CD4-positive, alpha-beta T cell treated with Interleukin-1 beta for 1 hour (primary cell): Measurements from ENCODE around the gene MRPL32.

Experiments used
- DNase-seq, 2 donors: peaks; one replicate each; pipeline ENCODE4 v3.0.0-alpha.2; 2020 to 2022

The MRPL32 gene

DNA sequence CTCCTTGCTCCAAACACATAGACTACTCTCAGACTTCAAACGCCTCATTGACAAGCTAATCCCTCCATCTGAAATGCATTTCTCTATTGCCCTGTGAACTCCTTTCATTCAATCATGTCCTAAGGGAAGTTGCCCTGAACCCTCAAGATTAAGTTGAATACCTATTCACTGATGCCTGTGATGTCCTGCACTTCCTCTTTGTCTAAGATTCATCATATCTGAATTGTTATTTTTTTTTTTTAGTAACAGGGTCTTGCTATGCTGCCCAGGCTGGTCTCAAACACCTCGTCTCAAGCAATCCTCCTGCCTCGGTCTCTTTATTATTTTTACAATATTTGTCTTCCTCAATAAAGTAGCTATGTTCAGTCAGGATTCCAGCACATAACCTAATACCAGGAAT, 3.4 kb upstream of the MRPL32 start:
- DNase-seq = no peak

DNA sequence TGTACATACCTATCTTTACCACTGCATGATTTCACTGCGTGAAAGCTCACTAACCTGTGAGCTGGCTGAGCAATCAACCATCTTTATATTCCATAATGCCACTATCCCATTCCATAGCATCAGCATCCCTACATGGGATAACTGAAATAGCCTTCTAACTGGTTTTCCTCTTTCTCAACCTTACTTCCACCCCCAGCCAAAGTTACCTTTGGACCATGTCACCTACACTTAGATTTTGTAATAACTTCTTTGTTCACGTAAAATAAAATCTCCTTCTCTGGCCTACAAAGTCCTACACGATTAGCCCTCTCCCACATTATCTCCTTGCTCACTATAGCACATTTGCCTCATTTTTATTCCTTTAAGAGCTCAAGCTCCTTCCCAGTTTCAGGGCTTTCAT, 2.7 kb upstream of the MRPL32 start:
- DNase-seq = no peak

DNA sequence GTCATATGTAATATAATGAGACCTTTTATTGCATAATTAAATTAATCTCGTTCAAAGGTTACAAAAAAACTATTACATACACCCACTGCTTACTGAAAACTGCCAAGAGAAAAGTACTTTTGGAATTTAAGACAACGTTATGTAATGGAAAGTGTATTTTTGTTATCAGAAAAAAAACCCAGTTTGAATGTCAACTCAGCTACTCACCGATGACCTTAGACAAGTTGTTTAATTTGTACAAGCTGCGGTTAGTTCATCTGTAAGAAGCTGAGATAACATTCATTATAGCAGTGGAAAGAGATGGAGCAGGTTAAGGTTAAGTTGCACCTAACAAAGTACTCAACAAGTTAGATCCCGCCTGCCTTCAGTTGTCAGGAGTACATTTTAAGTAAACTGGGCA, 1.3 kb upstream of the MRPL32 start:
- no peak for DNase-seq

DNA sequence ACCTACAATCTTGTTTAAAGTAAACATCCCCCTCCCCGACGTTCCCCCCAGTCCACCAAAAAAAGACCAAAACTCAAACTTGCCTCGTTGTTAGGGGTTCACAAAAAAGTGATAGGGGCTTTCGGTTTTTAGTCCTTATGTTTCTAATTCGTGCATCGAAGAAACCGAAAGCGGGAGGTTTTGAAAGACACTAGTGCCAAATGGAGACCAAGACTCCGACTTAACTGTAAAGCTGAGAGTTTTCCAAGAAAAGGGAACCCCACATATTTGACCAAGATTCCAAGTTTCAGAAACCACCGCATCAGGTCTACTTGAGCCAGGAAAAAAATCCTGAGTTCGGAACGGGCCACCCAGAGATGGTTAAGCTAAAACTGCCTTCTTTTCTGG, 736 bp upstream of the MRPL32 start:
- peak in 1 of 2 donors; percentile 45 for DNase-seq

DNA sequence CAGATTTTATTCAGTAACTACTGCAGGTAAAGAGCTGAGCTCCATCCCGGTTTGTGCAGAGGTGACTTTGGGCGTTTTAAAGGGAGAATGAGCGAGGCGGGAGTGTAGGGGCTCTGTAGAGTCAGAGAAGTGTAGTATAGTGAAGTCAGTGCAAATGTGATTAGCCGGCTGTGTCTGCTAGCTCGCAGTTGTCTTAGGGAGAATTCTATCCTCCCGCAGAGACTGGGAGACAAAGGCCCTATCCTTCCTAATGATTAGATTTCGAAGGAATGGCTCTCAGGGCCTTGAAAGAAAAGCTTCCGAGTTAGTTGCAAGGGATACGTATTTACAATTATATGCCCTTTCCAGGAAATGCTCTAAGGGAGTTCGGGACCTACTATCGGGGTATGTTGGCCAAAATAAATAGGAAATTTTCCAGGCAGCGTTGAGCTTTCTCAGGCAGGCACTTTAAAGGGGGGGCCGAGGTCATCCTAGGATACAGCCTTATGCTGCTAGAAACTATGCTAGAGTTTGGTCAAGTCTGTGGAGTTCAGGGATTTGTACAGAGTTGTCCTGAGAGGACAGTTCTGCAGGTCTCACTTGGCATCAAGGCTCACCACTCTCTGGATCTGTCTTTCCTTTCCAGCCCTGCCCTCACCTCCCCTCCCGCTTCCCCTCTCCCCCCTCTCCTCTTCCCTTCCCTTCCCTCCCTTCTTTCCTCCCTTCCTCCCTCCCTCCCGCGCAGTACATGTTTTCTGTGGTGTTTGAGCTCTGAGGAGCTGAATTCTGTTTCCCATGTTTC, 825 bp downstream of the MRPL32 start:
- no peak for DNase-seq

DNA sequence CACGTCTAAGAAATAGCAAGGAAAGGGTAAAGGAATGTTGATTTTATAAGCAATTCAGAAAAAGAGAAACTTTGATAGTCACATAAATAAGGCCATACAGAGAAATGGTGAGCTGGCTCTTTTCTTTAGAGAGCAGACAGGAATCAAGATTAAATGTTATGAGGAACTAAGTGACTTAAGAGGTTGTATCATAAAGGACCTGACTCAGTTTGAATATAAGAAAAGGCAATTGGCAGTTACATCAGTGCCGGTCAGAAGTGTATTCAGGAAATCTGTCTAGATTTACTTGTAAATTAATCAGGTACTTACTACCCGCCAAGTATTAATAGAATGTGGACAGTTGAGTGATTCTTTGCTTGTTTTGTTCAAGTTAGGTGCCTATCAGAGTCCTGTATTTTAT, 2.1 kb downstream of the MRPL32 start:
- DNase-seq = no peak

DNA sequence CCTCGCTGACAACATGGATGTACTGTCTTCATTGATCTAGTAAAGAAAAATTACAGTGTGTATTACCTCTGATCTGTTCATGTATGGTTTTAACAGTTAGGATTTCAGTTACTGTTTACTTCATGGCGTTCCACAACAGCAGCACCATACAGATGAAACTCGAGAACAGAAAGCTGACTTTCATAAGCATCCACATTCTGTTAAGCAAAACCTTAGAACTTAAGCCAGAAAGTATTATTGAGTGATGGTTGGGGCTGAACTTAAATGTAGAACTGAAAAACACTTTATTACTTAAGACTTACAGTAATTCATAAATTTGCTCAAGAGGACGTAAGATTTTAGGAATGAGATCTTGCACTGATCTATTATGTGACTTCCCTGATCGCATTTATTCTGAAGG, 3.7 kb downstream of the MRPL32 start:
- DNase-seq = no peak

DNA sequence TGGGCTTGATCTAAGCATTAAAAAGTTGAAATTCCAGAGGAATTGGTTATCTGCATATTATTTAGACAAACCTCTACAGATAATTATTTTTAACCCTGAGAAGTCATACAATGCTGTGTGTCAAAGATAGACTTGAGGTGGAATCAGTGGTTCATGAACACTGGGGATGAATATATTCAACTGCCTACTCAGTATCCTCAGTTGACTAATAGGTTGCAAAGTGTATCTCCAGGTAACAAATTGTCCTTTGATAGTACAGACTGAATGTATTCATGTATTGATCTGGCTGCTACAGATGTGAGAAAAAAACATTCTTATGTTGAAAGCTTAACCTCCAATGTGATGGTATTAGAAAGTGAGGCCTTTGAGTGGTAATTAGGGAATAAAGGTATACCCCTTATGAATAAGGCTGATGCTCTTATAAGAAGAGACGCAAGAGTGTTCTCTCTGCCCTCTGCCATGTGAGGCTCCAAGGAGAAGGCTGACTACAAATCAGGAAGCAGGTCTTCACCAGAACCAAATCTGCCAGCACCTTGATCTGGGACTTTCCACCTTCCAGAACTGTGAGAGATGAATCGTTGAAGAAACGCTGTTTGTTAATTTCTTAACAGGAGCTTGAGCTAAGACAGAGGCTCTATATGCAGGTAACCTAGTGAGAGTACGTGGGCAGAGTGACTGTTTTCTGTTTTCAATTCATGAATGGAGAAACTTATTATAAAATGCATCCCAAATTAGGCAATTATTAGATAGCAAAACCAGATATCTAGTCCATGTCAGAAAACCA, 7.5 kb downstream of the MRPL32 start:
- DNase-seq = no peak

DNA sequence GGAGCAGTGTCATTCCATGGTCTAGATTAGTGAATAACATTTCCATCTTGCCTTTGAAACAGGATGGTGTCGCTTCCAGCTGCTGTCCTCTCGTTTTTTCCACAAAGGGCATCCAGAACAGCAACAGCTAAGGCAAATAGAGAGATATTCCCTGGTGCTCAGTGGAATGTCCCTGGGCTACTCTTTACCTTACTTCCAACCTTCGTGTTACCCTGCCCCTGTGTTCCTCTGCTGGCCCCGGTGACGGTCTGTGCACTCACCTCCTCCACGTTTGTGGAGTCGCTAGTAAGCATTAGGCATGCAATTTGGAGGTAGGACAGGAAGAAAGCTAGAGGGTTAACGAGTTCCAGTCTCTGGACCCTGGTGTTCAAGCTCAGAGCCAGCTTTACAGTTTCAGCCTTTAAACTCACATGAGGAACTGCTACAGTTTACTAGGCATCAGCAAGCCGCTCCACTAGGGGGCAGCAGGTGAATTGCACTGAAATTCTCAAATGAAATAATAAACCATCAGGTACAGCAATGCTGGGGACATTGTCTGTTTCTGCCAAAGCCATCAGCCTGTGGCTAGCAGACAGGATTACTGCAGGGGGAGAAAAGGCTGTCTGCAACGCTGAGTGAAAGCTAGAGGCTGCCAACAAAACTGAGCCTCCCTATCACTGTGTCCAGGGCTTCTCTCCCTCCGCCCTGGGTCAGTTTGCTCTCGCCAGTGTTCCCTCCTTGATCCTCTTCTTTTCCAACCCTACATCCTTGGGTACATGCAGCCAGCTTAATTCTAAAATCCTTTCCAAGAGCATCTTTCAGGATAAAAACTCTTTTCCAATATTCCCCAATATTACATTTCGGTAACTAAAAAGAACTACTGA, 9.0 kb downstream of the MRPL32 start:
- peak; percentile 64 to 73 for DNase-seq

DNA sequence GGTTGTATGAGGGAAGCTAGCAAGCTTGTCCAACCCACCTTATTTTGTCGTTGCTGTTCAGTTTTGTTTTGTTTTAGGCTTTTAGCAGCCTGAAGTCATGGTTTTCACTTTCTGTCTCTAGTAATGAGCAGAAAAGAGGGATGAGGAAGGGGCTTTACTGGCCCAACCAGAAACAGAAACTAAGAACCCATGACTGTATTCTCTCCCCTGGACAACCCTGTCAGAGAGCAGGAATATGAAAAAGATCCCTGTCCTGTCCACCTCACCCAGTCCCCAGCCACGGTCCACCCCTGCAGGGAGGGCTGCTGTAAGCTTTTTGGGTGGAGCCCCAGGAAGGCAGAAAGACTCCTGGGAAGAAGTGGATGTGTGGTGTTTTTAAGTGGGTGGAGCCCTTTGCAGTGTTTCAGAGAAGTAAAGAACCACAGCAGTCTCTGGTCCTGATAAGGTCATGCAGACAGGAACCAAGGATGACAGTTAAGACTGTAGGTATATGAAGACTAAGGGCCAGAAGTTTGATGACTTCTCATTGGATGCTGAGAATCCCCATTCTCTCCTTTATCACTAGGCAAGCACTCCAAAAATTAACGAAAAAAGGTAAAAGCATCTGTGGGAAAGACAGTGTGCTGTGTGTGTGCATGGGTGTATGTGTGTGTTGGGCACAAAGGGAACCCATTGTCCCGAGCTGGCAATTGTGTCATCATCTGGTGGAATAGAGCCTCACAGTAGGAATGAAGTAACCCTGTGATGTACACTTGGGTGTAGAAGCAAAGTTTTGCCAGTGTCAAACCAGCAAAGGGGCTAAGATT, 13.8 kb downstream of the MRPL32 start:
- no peak for DNase-seq

DNA sequence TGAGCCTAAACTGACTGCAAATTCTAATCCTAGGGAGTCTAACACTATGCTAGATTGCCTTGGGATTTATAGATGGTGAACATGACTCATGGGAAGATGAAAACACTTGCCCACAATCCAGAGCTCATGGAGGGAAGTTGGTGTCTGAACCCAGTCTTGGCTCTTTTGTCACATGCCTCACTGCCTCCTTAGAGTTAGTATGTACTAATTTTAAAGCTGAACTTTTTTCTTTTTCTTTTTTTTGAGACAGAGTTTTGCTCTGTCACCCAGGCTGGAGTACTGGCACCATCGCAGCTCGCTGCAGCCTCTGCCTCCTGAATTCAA, 14.4 kb downstream of the MRPL32 start:
- no peak for DNase-seq

DNA sequence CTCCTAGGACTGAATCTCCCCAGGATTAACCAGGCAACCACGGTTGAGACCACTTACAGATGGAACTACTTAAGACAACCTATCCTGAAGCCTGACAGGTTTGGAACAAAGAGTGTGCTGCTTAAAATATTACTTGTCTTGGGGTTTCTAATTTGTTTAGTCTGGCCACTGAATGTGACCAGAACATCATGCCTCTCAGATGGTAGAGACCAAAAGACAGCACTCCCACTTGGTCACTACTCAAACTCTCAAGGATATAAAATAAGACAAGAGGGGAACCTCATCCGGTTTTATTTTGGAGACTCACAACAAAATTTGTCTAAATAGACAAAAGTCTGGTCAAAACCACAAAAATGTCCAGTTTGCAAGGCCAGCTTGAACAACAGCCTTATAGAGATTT, 15.3 kb downstream of the MRPL32 start:
- DNase-seq = no peak

DNA sequence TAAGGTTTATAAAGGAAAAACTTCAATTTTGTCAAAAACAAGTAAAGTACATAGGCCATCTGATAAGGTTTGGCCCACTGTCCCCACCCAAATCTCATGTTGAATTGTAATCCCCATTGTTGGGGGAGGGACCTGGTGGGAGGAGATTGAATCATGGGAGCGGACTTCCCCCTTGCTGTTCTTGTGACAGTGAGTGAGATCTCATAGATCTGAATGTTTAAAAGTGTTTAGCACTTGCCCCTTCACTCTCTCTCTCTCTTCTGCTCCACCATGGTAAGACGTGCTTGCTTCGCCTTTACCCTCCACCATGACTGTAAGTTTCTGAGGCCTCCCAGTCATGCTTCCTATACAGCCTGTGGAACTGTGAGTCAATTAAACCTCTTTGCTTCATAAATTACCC, 18.2 kb downstream of the MRPL32 start:
- no peak for DNase-seq

DNA sequence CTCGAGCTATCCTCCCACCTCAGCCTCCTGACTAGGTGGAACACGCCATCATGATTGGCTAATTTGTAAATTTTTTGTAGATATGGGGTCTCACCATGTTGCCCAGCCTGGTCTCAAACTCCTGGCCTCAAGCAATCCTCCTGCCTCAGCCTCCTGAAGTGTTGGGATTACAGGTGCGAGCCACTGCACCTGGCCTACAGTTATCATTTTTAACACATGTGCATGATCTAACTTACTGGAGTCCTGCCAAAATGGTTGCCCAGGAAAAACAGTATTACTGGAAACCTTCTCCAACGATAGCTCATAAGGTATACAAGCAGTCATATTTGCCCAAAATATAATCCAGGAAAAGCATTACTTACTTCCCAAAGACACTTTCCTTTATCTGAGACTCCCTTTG, 20.2 kb downstream of the MRPL32 start:
- DNase-seq = no peak

DNA sequence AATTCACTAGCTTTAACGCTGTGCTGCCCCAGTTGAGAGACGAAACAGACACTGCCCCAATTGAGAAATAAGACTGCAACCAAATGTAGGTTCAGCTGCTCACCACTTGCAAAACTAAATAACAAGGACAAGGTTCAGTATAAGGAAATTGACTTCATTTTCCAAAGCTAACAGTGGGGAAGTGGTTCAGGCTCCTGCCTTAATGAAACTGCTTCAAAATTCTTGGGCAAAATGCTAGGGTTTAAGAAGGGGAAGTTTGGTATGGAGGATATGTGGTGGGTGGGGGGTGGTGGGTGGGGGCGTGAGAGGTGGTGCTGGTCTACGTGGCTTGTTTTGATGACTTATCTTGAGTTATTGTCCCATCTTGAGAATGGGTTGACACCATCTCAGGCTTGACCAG, 21.8 kb downstream of the MRPL32 start:
- DNase-seq = no peak

DNA sequence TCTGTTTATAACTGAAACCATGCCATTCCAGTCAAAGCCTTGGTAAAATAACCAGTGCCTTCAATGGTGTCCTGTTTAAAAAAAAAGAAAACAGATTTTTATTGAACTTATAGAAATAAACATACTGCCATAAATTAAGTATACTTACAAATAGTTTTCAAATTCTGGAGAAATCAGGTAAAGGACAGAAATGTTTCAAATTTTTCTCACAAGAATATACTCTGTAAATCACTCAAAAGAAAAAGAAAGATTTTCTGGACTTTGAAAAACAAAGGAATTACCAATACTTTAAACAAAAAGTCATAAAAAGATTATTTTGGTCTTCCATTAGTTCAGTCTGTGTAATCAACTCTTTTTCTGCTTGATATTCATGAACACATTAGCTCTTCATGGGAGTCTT, 23.9 kb downstream of the MRPL32 start:
- no peak for DNase-seq

DNA sequence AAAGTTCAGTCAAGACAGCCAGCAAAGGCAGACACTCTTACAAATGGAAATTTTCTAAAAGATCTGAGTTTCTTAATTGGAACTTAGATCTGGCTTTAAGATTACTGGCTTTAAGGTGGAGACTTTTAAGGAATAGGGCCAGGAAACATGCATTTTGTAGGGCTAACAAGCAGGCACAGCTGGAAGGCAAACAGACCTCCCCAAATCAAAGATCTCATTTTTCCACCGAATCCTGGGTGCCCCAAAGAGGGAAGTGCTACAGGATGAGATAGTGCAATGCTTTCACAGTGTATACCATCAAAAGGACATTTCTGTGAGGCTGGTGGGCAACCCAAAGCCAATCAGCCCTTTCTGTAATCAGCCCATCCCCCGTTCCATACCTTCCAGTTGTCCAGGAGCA, 27.4 kb downstream of the MRPL32 start:
- no peak for DNase-seq

DNA sequence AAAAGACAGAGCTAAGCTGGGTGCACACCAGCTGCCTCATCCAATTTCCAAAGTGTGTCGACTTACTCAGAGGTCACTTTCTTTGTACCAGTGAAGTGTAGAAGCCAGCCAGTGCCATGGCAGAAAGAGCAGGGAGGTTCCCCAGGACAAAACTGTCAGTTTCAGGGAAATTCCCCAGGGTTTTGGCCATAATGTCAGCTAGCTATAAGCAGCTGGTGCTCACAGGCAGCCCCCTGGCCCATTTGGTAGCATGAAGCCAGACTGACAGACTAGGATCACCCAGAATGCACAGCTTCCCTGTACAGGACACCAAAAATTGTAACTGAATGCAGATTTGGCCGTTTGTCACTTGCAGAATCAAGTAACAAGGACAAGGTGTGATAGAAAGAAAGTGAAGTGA, 28.6 kb downstream of the MRPL32 start:
- DNase-seq = no peak

DNA sequence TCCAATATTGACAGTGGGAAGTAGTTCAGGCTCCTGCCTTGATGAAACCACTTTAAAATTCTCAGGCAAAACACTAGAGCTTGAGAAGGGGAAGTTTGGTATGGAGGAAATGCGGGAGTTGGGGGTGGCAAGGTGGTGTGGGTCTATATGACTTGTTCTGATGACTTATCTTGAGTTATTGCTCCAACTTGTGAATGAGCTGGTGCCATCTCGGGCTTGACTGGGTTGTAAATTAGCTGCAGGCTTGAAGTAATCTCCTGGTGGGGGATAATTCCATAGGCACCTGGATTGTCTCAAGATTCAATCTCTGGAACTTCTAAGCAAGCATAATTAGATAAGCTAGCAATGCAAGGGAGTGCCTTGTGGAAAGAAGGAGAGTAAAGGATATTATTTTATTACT, 29.0 kb downstream of the MRPL32 start:
- no peak for DNase-seq

DNA sequence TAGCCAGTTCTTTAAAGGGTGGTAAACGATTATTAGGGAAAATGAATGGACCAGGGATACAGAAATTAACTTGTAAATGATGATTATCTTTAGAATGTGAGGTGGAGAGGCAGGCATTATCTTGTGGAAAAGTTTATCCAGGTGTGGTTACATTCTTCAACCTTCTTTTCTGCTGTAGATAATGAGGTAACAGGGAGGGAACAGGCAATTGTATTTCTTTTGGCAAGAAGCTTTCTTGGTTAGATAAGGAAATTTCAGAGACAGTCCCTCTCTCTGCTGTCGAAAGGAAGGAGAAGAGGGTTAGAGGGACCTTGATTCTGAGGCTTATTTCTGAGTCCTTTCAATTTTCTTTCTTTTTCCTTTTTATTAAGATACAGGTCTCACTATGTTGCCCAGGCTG, 32.1 kb downstream of the MRPL32 start:
- DNase-seq = no peak

DNA sequence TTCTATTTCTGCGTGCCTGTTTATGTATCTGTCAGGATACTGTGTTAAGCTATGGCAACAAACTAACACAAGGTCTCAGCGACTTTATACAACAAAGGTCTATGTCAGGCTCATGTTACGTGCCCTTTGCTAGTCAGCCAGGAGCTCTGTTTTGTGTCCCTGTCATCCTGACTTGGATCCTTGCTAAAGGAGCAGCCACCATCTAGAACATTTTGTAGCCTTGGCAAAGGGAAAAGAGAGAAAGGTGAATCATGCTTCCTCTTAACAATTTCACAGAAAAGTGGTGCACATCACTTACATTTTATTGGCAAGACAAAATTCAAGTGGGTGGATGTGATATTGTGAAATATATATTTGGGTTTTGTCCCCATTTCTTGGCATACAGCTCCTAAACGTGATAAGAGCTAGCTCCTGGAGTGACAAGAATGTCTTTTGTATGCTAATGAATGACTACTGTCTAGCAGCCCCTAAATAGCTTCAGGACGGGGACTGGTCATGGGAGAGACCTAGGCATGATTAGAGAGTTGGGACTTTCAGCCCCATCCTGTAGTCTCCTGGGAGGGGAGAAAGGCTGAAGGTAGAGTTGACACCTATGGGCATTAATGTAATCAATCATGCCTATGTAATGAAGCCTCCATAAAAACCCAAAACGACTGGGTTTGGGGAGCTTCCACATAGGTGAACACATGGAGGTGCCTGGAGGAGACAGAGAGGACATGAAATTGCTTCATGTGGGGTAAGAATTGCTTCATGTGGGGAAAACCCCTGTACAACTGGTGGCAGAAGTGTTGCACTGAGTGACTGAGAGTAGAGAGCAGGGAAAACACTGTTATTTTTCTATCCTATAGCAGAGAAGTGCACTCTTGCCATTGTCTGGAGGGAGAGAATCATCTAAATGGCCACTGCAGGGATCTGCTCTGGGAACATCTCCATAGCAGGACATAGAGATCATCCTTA, 33.0 kb downstream of the MRPL32 start:
- no peak for DNase-seq

DNA sequence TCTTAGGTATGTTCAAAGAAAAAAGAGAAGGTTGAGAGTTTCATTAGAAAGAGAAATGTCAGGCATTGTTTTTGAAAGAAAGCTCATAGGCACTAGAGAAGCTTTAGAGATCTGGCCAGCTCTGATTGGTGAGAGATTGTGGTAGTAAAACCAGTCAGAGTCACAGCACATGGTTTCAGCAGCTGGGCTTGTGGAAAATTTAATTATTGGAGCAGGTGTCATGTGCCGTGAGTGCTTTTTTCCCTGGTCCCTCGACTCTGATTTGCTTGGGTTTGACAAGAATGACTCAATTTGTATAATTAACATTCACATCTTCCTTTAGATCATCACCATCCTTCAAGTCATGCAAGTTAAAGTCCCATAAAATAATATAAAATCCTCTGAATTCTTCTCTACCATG, 35.2 kb downstream of the MRPL32 start:
- no peak for DNase-seq
